HG03045 (cell line): ENCODE measurements around the gene GPR27.

ENCODE experiments used
- ATAC-seq: cut with Tn5 transposase; IDR thresholded peaks from one replicate; pipeline ENCODE4 v1.9.1; 2021; ENCODE audit warnings: mild to moderate bottlenecking, moderate library complexity; ENCODE audit not compliant: unreplicated experiment

Gene GPR27

GRCh38 chr3:71785532-71786216 is 32.0 kb downstream of the GPR27 start:
- ATAC-seq, result no peak

DNA sequence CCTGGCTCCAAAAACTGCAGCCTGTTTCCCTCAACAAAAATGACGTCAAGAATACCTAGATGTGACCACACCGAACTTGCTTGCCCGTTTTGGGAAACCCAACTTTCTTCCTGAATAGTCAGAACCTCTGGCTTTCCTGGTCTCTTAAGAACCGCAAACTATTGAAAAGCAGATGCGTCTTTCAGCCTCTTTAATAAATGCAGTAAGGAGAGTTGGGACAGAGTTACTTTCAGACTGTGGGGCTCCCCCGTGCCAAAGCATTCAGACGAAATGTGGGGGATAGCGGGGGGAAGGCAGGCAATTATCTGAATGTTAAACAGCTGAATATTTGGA is 32.5 kb downstream of the GPR27 start:
- ATAC-seq, result no peak

DNA sequence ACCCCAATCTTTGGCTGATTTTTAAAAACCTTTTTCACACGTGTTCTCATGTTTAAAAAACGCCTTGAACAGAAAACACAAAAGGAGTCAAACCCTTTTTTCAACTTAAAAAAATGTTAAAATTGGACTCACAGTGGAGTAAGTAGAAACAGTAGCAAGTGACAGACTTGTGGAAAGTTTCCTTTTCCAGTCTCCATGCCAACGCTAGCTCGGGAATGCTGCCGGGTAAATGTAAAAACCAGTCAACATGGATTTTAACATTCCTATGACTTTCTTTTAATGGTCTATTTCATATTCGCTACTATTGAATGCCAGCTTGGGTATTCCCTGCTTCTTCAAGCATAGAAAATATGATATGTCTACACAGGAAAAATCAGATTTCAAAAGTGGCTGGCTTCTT is 32.9 kb downstream of the GPR27 start:
- ATAC-seq, result no peak

DNA sequence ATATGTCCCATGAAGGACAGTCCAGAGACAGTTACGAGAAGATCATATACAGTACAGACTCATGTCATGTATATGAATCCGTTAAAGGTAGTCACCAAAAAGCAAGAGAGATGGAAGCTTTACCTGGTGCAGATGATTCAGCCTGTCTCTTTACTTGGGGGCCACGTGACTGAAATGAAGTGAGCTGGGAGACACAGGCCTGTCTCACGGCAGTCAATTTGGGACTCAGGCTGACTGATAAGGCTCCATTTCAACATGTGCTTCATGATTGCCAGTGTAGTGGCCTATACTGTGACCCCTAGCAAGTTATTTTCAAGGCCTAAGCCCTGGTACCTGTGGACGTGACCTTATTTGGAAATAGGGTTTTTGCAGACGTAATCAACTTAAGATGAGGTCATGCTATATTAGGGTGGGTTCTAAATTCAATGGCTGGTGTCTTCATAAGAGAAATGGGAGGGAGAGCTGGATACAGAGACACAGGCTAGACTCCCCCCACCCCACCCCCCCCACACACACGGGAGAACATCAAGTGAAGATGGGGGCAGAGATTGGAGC is 34.3 kb downstream of the GPR27 start:
- no peak for ATAC-seq

GRCh38 chr3:71789922-71790321 is 36.3 kb downstream of the GPR27 start:
- ATAC-seq, result no peak

DNA sequence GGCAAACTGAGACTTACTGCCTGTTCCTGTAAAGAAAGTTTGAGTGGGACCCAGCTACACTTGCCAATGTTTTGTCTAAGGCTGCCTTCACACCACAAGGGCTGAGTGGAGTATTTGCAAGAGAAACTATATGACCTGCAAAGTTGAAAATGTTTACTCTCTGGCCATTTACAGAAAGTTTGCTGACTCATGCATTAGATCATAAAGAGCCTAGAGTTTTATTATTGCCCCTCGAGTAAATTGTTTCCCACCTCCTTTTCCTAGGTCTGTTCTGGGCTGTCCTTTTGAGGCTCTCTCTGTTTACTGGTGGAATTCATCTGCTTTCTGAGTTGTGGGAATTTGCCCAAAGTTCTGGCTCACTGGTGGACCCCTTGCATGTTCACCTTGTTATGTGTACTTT is 38.0 kb downstream of the GPR27 start:
- ATAC-seq, result no peak

DNA sequence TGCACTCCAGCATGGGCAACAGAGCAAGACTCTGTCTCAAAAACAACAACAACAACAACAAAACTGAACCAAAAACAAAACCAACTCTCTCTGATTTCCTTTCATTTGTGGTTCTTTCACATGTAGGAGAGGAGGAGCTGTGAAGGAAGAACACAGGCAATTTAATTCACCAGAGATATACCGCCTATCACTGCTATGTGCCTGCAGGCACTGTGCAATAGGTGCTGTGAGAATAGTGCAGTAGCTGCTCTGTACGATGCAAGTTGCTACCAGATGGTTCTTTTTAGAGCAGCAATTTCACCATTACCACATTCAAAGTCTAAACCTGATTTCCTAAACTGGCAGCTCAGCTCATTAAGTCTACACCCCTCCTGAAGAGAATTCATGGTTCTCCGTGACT is 42.6 kb downstream of the GPR27 start:
- ATAC-seq, result no peak

- no peak for ATAC-seq
These were observed 43.8 kb downstream of the GPR27 start for GRCh38 chr3:71797455-71797854.

DNA sequence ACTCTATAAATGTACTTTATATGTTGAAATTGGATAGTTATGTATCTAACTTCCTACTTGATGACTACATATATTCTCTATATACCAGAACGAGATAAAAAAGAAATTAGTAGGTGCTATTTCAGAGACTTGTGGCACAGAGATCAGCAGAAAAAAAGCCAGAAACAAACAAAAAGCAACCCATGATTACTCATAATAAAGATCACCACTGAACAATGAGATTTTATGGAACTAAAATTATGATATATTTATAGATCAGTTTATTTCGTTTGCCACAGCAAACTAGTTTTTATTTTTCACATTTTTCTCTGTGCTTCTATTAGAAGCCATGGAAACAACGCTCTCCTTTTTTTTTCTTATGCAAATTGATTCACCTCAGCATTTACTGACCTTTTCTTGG is 46.4 kb downstream of the GPR27 start:
- ATAC-seq, result no peak

GRCh38 chr3:71801986-71802385 is 48.3 kb downstream of the GPR27 start:
- ATAC-seq, result no peak

DNA sequence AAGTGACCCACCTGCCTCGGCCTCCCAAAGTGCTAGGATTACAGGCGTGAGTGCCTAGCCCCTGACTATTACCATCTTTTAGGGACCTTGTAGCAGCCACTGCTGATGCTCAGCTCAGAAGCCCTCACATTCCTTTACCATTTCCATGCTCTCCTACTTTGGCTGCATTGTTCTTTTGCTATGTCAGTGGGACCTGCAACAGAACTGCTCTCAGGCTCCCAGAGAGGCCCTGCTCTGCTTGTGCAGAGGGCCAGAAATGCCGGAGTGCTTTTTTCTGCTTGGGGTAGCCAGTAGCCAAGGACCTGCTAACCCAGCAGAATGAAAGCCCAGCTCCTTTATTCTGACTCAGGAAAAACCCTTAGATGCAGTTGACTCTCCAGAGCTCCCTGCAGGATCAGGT is 49.6 kb downstream of the GPR27 start:
- no peak for ATAC-seq

DNA sequence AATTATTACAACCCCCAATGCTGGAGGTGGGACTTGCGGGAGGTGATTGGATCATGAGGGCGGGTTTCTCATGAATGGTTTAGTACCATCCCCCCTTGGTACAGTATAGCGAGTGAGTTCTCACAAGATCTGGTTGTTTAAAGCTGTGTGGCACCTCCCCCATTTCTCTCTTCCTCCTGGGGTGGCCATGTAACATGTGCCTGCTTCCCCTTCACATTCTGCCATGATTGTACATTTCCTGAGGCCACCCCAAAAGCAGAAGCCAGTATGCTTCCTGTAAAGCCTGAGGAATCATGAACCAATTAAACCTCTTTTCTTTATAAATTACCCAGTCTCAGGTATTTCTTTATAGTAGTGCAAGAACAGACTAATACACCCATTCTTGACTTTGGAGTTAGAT is 51.5 kb downstream of the GPR27 start:
- no peak for ATAC-seq

DNA sequence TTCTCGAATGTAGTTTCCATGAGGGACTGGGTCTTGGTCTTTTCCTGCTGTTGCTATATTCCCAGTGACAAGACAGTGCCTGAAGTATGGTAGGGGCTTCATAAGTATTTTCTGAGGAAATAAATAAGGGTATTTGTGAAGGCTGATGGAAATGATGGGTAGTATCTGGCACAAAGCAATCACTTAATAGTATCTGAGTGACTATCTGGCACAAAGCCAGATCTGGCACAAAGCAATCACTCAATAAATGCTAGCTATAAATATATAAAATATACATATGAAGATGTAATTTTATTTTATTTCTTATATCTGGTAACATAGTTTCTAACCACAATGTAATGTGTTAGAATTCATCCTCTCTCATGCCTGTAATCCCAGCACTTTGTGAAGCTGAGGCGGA is 52.0 kb downstream of the GPR27 start:
- ATAC-seq, result no peak
